Measurements from ENCODE around the gene TMEM212. TPM values are rescaled to one million over a fixed set of nuclear protein-coding genes. Genes with fewer than 3 reads are reported as not detected.
"Not testable (repeated sequence)": the region's sequence is repeated elsewhere in the genome, so short reads cannot be mapped to it uniquely, and the experiment has no call there.

TMEM212 gene
- total RNA-seq, 2 experiments from 2014 or later: not detected

DNA sequence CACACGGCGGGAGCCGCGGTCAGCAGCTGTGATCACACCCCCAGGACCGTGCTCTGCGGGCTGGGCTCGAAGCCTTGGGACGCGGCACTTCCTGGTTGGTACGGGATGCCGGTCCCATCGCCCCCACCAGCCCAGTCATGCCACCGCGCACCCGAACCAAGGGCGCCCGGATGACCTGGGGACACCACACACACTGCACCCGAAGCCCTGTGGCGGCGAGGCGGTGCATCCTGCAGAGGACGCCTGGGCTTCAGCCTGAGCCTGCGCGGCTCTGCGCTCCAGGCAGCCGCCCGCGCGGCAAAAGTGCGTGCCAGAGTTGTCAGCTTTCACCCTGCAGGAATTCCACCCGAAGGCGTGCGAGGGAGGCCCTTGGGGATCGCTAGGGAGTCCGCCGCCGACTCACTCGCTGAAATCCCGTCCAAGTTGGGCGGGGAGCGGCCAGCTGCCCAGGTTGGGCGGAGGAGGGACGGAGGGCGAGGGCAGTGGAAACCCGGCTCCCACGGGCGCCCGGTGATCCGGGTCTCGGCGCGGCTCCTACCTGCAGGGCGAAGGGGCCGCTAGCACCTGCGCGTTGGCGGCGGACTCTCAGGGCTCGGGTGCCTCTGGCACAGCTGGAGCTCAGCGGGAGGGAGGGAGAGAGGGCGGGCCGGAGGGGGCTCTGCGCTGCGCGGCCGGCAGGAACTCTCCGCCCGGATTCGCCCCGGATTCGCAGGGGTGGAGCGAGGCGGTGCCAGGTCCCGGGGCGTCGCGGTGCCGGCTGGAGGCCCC is 33.1 kb upstream of the TMEM212 start, which contains the start of gene PLD1:
Gene PLD1 (minus strand): TSS at position 623 of the 768 bp plus-strand sequence. CDS start 72,432 bp downstream, outside the sequence.
- no peak within 1 kb of the TSS for H3K27ac Mint-ChIP-seq
- no peaks in the 10 kb centered on the region for H3K9me3 Mint-ChIP-seq
- peak; percentile 57 for DNase-seq
- no peaks in the 10 kb centered on the region for H3K36me3 Mint-ChIP-seq
- H3K27me3 Mint-ChIP-seq: peaks cover 58% of the 10 kb centered on the region
- peak within 1 kb of the TSS; percentile 76 for H3K4me3 Mint-ChIP-seq
- H3K4me1 Mint-ChIP-seq: peaks cover 18% of the 10 kb centered on the region

GRCh38 chr3:171810629-171811294 is 32.4 kb upstream of the TMEM212 start:
- Mint-ChIP-seq H3K27ac (no peak overlapping the region), H3K4me3 (peak overlapping the region; percentile 57), H3K27me3 (peaks cover 58% of the 10 kb centered on the region), H3K4me1 (peaks cover 18% of the 10 kb centered on the region), H3K9me3 (no peaks in the 10 kb centered on the region), H3K36me3 (no peaks in the 10 kb centered on the region)
- no peak for DNase-seq

- peaks cover 18% of the 10 kb centered on the region for H3K4me1 Mint-ChIP-seq
- H3K9me3 Mint-ChIP-seq: no peaks in the 10 kb centered on the region
- H3K27me3 Mint-ChIP-seq: peaks cover 64% of the 10 kb centered on the region
- H3K27ac Mint-ChIP-seq: no peak overlapping the region
- H3K36me3 Mint-ChIP-seq: no peaks in the 10 kb centered on the region
- H3K4me3 Mint-ChIP-seq: no peak overlapping the region
- DNase-seq: no peak
Observed at GRCh38 chr3:171811295-171811912, 31.7 kb upstream of the TMEM212 start.

DNA sequence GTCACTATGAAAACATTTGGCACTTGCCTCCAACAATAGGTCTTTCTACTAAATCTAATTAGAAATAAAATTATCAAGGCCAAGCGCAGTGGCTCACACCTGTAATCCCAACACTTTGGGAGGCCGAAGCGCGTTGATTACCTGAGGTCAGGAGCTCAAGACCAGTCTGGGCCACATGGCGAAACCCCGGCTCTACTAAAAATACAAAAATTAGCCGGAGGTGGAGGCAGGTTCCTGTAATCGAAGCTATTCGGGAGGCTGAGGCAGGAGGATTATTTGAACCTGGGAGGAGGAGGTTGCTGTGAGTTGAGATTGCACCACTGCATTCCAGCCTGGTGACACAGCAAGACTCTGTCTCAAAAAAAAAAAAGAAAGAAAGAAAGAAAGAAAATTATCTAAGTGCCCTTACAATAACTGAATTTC is 31.2 kb upstream of the TMEM212 start:
- H3K4me1 Mint-ChIP-seq: peaks cover 16% of the 10 kb centered on the region
- no peaks in the 10 kb centered on the region for H3K9me3 Mint-ChIP-seq
- no peaks in the 10 kb centered on the region for H3K36me3 Mint-ChIP-seq
- no peak overlapping the region for H3K4me3 Mint-ChIP-seq
- no peak for DNase-seq
- no peak overlapping the region for H3K27ac Mint-ChIP-seq
- peaks cover 63% of the 10 kb centered on the region for H3K27me3 Mint-ChIP-seq

DNA sequence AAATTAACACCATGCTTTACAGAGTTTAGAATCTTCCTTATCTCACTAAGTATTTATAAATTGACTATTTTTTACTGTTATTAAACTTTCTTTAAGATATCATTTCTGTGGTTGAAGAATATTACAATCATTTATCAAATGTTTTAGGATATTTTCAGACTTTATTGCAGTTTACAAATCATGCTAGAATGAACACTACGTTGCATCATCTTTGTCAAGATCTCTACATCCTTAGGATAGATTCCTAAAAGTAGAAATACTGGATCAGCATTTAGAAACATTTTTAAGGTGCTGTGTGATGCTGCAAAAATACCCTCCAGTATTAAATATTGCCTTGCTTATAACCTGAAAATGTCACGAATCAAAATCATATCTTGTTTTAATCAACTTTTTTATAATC is 30.3 kb upstream of the TMEM212 start:
- H3K27me3 Mint-ChIP-seq: peaks cover 57% of the 10 kb centered on the region
- H3K27ac Mint-ChIP-seq: no peak overlapping the region
- no peak overlapping the region for H3K4me3 Mint-ChIP-seq
- H3K36me3 Mint-ChIP-seq: no peaks in the 10 kb centered on the region
- DNase-seq: no peak
- H3K4me1 Mint-ChIP-seq: peaks cover 16% of the 10 kb centered on the region
- no peaks in the 10 kb centered on the region for H3K9me3 Mint-ChIP-seq

DNA sequence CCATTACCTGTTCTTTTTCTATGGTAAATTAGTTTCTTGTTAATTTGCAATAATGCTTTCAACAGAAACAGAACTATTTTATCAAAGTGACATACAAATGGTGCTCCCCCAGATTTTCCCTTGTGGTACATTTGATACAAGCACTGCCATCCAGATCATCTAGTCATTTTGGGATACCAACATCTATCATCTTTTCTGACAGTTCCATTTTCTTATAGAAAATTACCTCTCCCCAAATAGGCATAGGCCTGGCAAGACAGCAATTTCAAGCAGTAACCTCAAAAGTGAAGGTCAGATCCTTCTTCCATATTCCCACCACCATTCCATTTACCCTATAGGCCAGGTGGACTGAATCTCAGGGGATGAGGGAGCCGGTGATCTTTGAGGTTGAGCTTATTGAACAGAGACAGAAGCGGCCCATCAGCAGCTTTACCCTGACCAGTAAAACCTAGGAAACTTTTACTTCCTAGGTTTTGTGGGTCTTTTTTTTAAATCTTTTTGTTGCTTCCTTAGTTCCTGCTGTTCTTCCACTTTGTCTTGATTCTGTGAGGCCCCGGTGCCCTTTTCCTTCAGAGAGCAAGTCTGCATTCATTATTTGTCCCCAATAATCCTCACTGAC is 29.8 kb upstream of the TMEM212 start:
- Mint-ChIP-seq H3K4me1 (peaks cover 16% of the 10 kb centered on the region), H3K4me3 (no peak overlapping the region), H3K9me3 (peaks cover 1% of the 10 kb centered on the region), H3K27me3 (peaks cover 59% of the 10 kb centered on the region), H3K36me3 (no peaks in the 10 kb centered on the region), H3K27ac (peak overlapping the region; percentile 13)
- no peak for DNase-seq

DNA sequence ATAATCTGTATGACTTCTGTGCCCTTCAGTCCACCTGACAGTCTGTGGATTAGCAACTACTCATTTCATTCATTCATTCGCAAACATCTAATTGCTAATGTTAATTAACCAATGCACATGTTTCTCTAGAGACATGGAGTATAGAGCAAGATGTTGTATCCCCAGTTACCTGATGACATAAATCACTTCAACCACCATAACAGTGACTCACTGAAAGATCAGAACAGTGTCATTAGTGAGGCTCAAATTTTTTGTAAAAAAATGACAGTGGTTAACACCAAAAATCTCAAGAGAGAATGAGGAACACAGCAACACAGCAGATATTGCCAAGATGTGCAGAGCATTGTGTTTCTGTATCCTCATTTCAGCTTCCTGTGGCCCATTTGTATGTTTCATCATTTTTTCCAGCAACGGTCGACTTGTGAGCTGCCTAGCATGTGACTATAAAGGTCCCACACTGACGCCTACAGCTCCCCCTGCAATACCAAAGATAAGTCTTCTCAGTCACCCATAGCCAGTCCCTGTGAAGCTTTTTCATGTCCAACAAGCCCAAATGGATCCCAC is 29.2 kb upstream of the TMEM212 start:
- peak; percentile 25 for DNase-seq
- H3K4me1 Mint-ChIP-seq: peaks cover 16% of the 10 kb centered on the region
- peaks cover 58% of the 10 kb centered on the region for H3K27me3 Mint-ChIP-seq
- H3K36me3 Mint-ChIP-seq: no peaks in the 10 kb centered on the region
- H3K27ac Mint-ChIP-seq: peak overlapping the region; percentile 18
- H3K9me3 Mint-ChIP-seq: peaks cover 1% of the 10 kb centered on the region
- H3K4me3 Mint-ChIP-seq: no peak overlapping the region

- not testable (repeated sequence) for H3K4me3 Mint-ChIP-seq, H3K27ac Mint-ChIP-seq
- peaks cover 55% of the 10 kb centered on the region for H3K27me3 Mint-ChIP-seq
Observed at GRCh38 chr3:171814662-171815061, 28.5 kb upstream of the TMEM212 start.

GRCh38 chr3:171815973-171816595 is 27.1 kb upstream of the TMEM212 start:
- Mint-ChIP-seq H3K4me1 (peaks cover 7% of the 10 kb centered on the region), H3K36me3 (no peaks in the 10 kb centered on the region), H3K27ac (no peak overlapping the region), H3K9me3 (peaks cover 1% of the 10 kb centered on the region), H3K27me3 (peaks cover 49% of the 10 kb centered on the region), H3K4me3 (no peak overlapping the region)
- no peak for DNase-seq

More at GRCh38 chr3:171814662-171815061, 28.5 kb upstream of the TMEM212 start:
- DNase-seq, H3K9me3 Mint-ChIP-seq, H3K36me3 Mint-ChIP-seq: not testable (repeated sequence)
- peaks cover 12% of the 10 kb centered on the region for H3K4me1 Mint-ChIP-seq

- peaks cover 13% of the 10 kb centered on the region for H3K4me1 Mint-ChIP-seq
- DNase-seq: no peak
- H3K36me3 Mint-ChIP-seq: no peaks in the 10 kb centered on the region
- peaks cover 1% of the 10 kb centered on the region for H3K9me3 Mint-ChIP-seq
- no peak overlapping the region for H3K27ac Mint-ChIP-seq
- no peak overlapping the region for H3K4me3 Mint-ChIP-seq
- H3K27me3 Mint-ChIP-seq: peaks cover 42% of the 10 kb centered on the region
Observed at GRCh38 chr3:171817074-171817800, 25.9 kb upstream of the TMEM212 start.

GRCh38 chr3:171821044-171821443 is 22.1 kb upstream of the TMEM212 start:
- Mint-ChIP-seq H3K27me3 (peaks cover 34% of the 10 kb centered on the region), H3K9me3 (peaks cover 1% of the 10 kb centered on the region), H3K4me3 (no peak overlapping the region), H3K4me1 (peaks cover 10% of the 10 kb centered on the region), H3K36me3 (no peaks in the 10 kb centered on the region), H3K27ac (no peak overlapping the region)
- DNase-seq: no peak

DNA sequence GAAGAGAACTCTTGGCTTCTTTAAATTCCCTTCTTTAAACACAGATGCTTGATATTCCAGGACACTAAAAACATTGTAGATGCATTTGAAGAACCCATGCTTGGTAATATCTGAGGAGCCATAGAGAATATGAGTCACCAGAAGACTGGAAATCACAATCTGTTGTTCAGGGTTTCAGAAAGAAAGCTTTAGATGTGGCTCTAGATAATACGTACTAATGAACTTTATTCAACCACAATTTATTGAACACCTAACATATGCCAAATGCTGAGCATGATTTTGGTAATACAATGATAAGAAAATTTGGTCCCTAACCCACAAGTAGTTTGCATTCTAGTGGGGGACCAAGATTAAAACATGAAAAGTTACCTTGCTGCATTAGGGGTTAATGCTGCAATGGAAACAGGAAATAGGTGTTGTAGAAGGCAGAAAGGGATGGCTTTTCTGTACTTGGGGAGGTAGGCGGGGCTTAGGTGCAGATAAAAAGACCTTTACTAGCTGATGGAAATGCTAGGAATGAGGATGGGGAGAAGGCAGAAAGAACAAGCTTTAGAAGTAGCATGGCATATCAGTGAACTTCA is 21.3 kb upstream of the TMEM212 start:
- DNase-seq: no peak

GRCh38 chr3:171822431-171823106 is 20.6 kb upstream of the TMEM212 start:
- H3K9me3 Mint-ChIP-seq: peaks cover 1% of the 10 kb centered on the region
- peaks cover 39% of the 10 kb centered on the region for H3K27me3 Mint-ChIP-seq
- no peak overlapping the region for H3K27ac Mint-ChIP-seq
- H3K4me1 Mint-ChIP-seq: peaks cover 10% of the 10 kb centered on the region
- DNase-seq: no peak
- no peaks in the 10 kb centered on the region for H3K36me3 Mint-ChIP-seq
- H3K4me3 Mint-ChIP-seq: no peak overlapping the region

More for the DNA sequence above, 21.3 kb upstream of the TMEM212 start:
- no peaks in the 10 kb centered on the region for H3K36me3 Mint-ChIP-seq
- no peak overlapping the region for H3K4me3 Mint-ChIP-seq
- peaks cover 10% of the 10 kb centered on the region for H3K4me1 Mint-ChIP-seq
- no peak overlapping the region for H3K27ac Mint-ChIP-seq
- peaks cover 1% of the 10 kb centered on the region for H3K9me3 Mint-ChIP-seq
- H3K27me3 Mint-ChIP-seq: peaks cover 33% of the 10 kb centered on the region

Data from activated naive CD8-positive, alpha-beta T cell treated with anti-CD3 and anti-CD28 coated beads for 36 hours (primary cell).